Breast epithelium (tissue), 3 donors: Measurements from ENCODE around the gene AOPEP.

Experiments
- CTCF ChIP-seq, 3 donors: fragments of 450-650 bp; IDR thresholded peaks; one replicate each; pipeline ENCODE4 v1.5.1; 2016 to 2017; ENCODE audit warnings: antibody characterized with exemption in 3 of 3, mild to moderate bottlenecking in 3 of 3, moderate library complexity in 3 of 3
- POLR2A ChIP-seq: fragments of 450-650 bp; IDR thresholded peaks from one replicate; pipeline ENCODE4 v1.6.1; 2016; ENCODE audit warnings: antibody characterized with exemption, mild to moderate bottlenecking, moderate library complexity

- TF ChIP-seq CTCF (IDR thresholded peaks at IDR 0.05) (no peak), POLR2A (no peak)
Measured at GRCh38 chr9:95096381-95096780, 369.9 kb downstream of the AOPEP start.
